Upper lobe of left lung (tissue), 6 donors: ENCODE data around the gene POLE. TPM values are rescaled to one million over a fixed set of nuclear protein-coding genes. Genes with fewer than 3 reads are reported as not detected.
A peak's percentile ranks its signal among the peaks of the same experiment; 100 is the strongest.

Source experiments
- ATAC-seq, 2 donors: fragments of 200-7000 bp; cut with Tn5 transposase; one replicate each; pipeline ENCODE4 v1.9.1; 2022; ENCODE audit warnings: mild to moderate bottlenecking in 2 of 2, moderate library complexity in 2 of 2; ENCODE audit not compliant: low FRiP score in 2 of 2
- DNase-seq, 2 donors: peaks; one replicate each; pipeline ENCODE4 v3.0.0-alpha.2; 2019 to 2020
- H3K27ac ChIP-seq, 4 donors: fragments of 200-600 bp; sonication (generic); one replicate each; pipeline ENCODE4 v1.5.1; 2016 to 2019
- H3K27me3 ChIP-seq, 4 donors: fragments of 200-600 bp; sonication (generic); one replicate each; pipeline ENCODE4 v1.5.1; 2017 to 2019
- H3K36me3 ChIP-seq, 4 donors: fragments of 200-600 bp; sonication (generic); one replicate each; pipeline ENCODE4 v1.5.1; 2016 to 2019
- H3K4me1 ChIP-seq, 4 donors: fragments of 200-600 bp; sonication (generic); one replicate each; pipeline ENCODE4 v1.5.1; 2018 to 2019
- H3K4me3 ChIP-seq, 4 donors: fragments of 200-600 bp; sonication (generic); one replicate each; pipeline ENCODE4 v1.5.1; 2017 to 2019; ENCODE audit warnings: mild to moderate bottlenecking in 2 of 4, moderate library complexity in 1 of 4
- H3K9me3 ChIP-seq, 4 donors: fragments of 200-600 bp; sonication (generic); one replicate each; pipeline ENCODE4 v1.5.1; 2018 to 2019
- EP300 ChIP-seq, 4 donors: sonication (generic); formaldehyde crosslinking; IDR thresholded peaks; one replicate each; pipeline ENCODE4 v1.5.1; 2017; ENCODE audit warnings: antibody characterized with exemption in 4 of 4, control low read depth in 2 of 4
- POLR2A ChIP-seq, 4 donors: fragments of 450-650 bp; IDR thresholded peaks; one replicate each; pipeline ENCODE4 v1.5.1; 2016 to 2017; ENCODE audit warnings: antibody characterized with exemption in 4 of 4, mild to moderate bottlenecking in 2 of 4
- POLR2AphosphoS5 ChIP-seq, 2 donors: sonication (generic); formaldehyde crosslinking; IDR thresholded peaks; one replicate each; pipeline ENCODE4 v1.5.1; 2017; ENCODE audit warnings: antibody characterized with exemption in 2 of 2
- WGBS, 2 donors: methylation state at CpG; one replicate each; pipeline ENCODE4 v1.1.5; 2017 to 2018; 5-methylcytosine and 5-hydroxymethylcytosine counted together
- total RNA-seq, 6 donors: library from RNA; depleted of rRNA in 4 of 6; stranded (reverse); fragments of >200 nt in 4 of 6; gene quantifications; one replicate each; pipeline versions ENCODE4 v1.1.0 to v1.2.1, GENCODE V29; 2016 to 2021
- TF ChIP-seq, protein P1 (sequence below), 6 experiments: fragments of 450-650 bp in 4 of 6; fragments of 200-600 bp in 2 of 6; sonication (generic) in 2 of 6; IDR thresholded peaks; one replicate each; pipeline ENCODE4 v1.5.1; 2016 to 2019; ENCODE audit warnings: antibody characterized with exemption in 6 of 6
- donor health status: DM: no; HTN: no; CAD: no; lungs with moderate emphysema.
- donor health status: DM: no; HTN: yes; CAD: no; lungs with severe emphysema.

Gene POLE
- total RNA-seq, 6 donors from 2014 or later, result 16.6 to 228 (median 26.2) TPM

DNA sequence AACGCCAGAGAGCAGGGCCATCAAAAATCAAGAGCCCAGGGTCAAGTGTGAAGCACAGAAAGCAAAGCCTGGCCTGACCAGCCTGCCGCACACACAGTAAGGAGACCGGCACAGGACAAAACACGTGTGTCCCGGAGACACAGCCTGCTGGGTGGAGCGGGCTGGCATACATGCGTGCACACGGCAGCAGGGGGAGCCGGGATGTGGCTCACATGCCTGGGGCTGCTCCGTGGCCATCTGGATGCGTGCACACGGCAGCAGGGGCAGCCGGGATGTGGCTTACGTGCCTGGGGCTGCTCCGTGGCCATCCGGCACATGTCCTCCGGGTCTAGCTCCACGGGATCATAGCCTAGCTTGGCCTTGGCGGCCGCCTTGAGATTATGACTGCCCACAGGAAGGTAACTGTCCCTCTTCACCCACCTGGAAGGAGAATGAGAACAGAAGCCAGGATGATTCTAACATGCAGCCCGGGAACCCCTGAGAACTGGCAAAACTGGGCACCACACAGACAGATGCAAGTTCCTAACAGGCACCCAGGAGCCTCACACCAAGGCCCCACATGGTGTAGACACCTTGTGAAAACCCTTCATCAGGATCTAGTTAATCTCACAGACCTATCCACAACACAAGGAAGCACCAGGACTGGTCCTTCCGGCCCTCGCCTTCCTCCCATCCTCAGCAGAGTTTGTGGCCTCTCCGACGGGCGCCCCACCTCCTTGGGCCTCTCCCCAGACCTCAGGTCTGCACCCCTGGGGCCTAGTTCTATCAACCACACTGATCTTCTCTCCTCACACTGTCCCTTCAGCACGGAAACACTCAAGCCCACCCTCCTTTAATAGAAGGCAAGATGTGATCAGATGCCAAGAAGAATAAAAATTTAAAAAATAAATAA lies 13.6 kb downstream of the POLE start:
- no peaks in the 10 kb centered on the region for H3K27me3 ChIP-seq
- no peak overlapping the region for H3K27ac ChIP-seq
- H3K4me3 ChIP-seq, result no peak overlapping the region
- H3K36me3 ChIP-seq, result peaks cover 13 to 83% (median 52%) of the 10 kb centered on the region in 4 donors
- no peaks in the 10 kb centered on the region for H3K9me3 ChIP-seq
- peak in 1 of 2 donors; percentile 57 for DNase-seq
- 90 to 94% methylated on average over 19 to 27 of the region's 27 CpGs for WGBS, 2 donors
- no peak for TF ChIP-seq EP300 (IDR thresholded peaks at IDR 0.05)
- TF ChIP-seq POLR2A (IDR thresholded peaks at IDR 0.05), result no peak
- no peak for TF ChIP-seq POLR2AphosphoS5 (IDR thresholded peaks at IDR 0.05)
- TF ChIP-seq, protein P1, sequence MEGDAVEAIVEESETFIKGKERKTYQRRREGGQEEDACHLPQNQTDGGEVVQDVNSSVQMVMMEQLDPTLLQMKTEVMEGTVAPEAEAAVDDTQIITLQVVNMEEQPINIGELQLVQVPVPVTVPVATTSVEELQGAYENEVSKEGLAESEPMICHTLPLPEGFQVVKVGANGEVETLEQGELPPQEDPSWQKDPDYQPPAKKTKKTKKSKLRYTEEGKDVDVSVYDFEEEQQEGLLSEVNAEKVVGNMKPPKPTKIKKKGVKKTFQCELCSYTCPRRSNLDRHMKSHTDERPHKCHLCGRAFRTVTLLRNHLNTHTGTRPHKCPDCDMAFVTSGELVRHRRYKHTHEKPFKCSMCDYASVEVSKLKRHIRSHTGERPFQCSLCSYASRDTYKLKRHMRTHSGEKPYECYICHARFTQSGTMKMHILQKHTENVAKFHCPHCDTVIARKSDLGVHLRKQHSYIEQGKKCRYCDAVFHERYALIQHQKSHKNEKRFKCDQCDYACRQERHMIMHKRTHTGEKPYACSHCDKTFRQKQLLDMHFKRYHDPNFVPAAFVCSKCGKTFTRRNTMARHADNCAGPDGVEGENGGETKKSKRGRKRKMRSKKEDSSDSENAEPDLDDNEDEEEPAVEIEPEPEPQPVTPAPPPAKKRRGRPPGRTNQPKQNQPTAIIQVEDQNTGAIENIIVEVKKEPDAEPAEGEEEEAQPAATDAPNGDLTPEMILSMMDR (IDR thresholded peaks at IDR 0.05), result no peak
- no peak for ATAC-seq
- no peaks in the 10 kb centered on the region for H3K4me1 ChIP-seq

DNA sequence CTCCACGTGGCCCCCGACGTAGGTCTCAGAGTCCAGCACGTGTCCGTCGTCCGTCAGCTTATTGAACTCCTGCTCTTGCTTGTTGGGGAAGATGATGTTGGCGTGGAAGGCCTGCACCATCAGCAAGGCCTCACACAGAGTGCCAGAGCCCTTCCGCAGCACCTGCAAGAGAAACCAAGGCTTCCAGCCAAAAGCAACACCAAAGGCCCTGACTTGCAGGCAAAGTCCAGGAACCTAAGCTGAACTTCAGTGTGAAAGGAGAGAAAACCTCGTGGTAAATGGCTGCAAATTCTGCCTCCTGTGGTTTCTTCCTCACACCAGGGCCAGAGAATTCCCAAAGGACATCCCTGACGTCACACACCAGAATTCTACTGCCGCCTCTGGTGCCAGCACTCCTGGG lies 14.5 kb downstream of the POLE start:
- Histone ChIP-seq H3K27ac (no peak overlapping the region), H3K27me3 (no peaks in the 10 kb centered on the region), H3K4me1 (no peaks in the 10 kb centered on the region), H3K9me3 (no peaks in the 10 kb centered on the region), H3K4me3 (no peak overlapping the region), H3K36me3 (peaks cover 13 to 85% (median 58%) of the 10 kb centered on the region in 4 donors)
- DNase-seq (no peak), ATAC-seq (no peak)
- 94 to 98% methylated on average over 12 of the region's 12 CpGs for WGBS, 2 donors
- TF ChIP-seq, protein P1 (IDR thresholded peaks at IDR 0.05), result no peak
- no peak for TF ChIP-seq EP300 (IDR thresholded peaks at IDR 0.05)
- TF ChIP-seq POLR2A (IDR thresholded peaks at IDR 0.05), result no peak
- no peak for TF ChIP-seq POLR2AphosphoS5 (IDR thresholded peaks at IDR 0.05)

DNA sequence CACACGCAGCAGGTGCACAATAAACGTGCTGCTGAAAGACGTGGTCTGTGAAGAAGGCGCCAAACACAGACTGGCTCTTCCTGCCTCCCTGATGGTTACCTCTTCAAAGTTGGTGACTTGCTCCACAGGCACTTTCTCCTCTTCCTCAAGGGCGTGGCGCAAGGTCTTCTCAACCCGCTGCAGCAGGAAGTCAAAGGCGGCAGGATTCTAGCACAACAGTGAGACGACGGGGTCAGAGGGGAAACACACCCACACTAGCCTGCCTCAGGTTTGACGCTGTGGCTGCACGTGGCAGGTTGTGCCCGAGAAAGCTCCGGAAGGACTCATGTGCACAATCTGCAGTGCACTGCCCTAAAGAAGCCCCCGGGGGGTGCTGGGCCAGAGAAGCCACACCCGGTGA lies 15.0 kb downstream of the POLE start:
- 75 to 82% methylated on average over 12 to 16 of the region's 16 CpGs for WGBS, 2 donors
- Histone ChIP-seq H3K27me3 (no peaks in the 10 kb centered on the region), H3K4me3 (no peak overlapping the region), H3K36me3 (peaks cover 17 to 85% (median 63%) of the 10 kb centered on the region in 4 donors), H3K9me3 (no peaks in the 10 kb centered on the region), H3K4me1 (no peaks in the 10 kb centered on the region), H3K27ac (no peak overlapping the region)
- TF ChIP-seq EP300 (IDR thresholded peaks at IDR 0.05), result no peak
- ATAC-seq, result no peak
- DNase-seq, result no peak

DNA sequence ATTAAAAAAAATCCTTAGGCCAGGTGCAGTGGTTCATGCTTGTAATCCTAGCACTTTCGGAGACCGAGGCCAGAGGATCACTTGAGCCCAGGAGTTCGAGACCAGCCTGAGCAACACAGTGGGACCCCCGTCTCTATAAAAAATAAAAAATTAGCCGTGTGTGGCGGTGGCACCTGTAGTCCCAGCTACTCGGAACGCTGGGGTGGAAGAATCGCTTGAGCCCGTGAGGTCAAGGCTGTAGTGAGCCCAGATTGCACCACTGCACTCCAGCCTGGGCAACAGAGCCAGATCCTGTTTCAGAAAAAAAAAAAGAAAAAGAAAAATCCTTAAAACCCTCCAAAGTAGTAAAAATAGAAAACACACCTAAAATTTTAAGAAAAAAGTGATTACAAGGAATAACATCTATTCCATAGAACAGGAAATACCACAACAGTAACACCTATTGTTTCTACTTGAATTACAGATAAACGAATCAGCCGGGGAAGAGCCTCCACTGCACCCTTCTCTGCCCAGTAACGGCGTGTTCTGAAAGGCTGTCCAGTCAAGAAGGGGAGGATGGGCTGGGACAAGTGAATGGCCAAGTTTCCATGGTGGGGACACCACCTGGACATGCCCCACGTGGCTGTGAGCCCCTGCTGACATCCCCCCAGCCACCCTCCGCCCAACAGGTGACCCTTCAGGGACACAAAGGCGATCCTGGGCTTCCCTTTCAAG lies 17.8 kb downstream of the POLE start:
- H3K36me3 ChIP-seq, result peaks cover 19 to 85% (median 62%) of the 10 kb centered on the region in 4 donors
- H3K27ac ChIP-seq, result no peak overlapping the region
- TF ChIP-seq POLR2A (IDR thresholded peaks at IDR 0.05), result no peak
- TF ChIP-seq, protein P1 (IDR thresholded peaks at IDR 0.05), result no peak
- TF ChIP-seq POLR2AphosphoS5 (IDR thresholded peaks at IDR 0.05), result no peak
- TF ChIP-seq EP300 (IDR thresholded peaks at IDR 0.05), result no peak
- H3K9me3 ChIP-seq, result no peaks in the 10 kb centered on the region
- WGBS, 2 donors, result 84 to 87% methylated on average over 17 of the region's 17 CpGs
- no peak overlapping the region for H3K4me3 ChIP-seq
- DNase-seq, result no peak
- H3K27me3 ChIP-seq, result no peaks in the 10 kb centered on the region
- ATAC-seq, result no peak
- H3K4me1 ChIP-seq, result no peaks in the 10 kb centered on the region
